RWPE1 (cell line): Measurements from ENCODE around the gene P2RX4.
"Not testable (repeated sequence)": the region's sequence is repeated elsewhere in the genome, so short reads cannot be mapped to it uniquely, and the experiment has no call there.

Experiments used
- CTCF ChIA-PET: fragments of 350-600 bp; sonication (Branson Sonifier 250); formaldehyde crosslinking; extraction: SDS; loops from one replicate; lab custom pipeline; 2021; lab: Yijun Ruan, JAX
- POLR2A ChIA-PET: fragments of 400-600 bp; formaldehyde crosslinking; extraction: SDS; loops from one replicate; lab custom pipeline; 2020; ENCODE audit warnings: antibody characterized with exemption; ENCODE audit not compliant: low non-redundant PET; lab: Yijun Ruan, JAX
- DNase-seq: peaks from one replicate; pipeline ENCODE4 v3.0.0; 2012; ENCODE audit warnings: low spot score
- H3K27ac ChIP-seq: fragments of 450-650 bp; 2 replicates; pipeline ENCODE4 v1.5.1; 2017
- TF ChIP-seq, protein P1 (sequence below): fragments of 450-650 bp; conservative IDR thresholded peaks from 2 replicates; pipeline ENCODE4 v1.5.1; 2017; ENCODE audit warnings: low read depth, mild to moderate bottlenecking

P2RX4 gene, protein sequence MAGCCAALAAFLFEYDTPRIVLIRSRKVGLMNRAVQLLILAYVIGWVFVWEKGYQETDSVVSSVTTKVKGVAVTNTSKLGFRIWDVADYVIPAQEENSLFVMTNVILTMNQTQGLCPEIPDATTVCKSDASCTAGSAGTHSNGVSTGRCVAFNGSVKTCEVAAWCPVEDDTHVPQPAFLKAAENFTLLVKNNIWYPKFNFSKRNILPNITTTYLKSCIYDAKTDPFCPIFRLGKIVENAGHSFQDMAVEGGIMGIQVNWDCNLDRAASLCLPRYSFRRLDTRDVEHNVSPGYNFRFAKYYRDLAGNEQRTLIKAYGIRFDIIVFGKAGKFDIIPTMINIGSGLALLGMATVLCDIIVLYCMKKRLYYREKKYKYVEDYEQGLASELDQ

DNA sequence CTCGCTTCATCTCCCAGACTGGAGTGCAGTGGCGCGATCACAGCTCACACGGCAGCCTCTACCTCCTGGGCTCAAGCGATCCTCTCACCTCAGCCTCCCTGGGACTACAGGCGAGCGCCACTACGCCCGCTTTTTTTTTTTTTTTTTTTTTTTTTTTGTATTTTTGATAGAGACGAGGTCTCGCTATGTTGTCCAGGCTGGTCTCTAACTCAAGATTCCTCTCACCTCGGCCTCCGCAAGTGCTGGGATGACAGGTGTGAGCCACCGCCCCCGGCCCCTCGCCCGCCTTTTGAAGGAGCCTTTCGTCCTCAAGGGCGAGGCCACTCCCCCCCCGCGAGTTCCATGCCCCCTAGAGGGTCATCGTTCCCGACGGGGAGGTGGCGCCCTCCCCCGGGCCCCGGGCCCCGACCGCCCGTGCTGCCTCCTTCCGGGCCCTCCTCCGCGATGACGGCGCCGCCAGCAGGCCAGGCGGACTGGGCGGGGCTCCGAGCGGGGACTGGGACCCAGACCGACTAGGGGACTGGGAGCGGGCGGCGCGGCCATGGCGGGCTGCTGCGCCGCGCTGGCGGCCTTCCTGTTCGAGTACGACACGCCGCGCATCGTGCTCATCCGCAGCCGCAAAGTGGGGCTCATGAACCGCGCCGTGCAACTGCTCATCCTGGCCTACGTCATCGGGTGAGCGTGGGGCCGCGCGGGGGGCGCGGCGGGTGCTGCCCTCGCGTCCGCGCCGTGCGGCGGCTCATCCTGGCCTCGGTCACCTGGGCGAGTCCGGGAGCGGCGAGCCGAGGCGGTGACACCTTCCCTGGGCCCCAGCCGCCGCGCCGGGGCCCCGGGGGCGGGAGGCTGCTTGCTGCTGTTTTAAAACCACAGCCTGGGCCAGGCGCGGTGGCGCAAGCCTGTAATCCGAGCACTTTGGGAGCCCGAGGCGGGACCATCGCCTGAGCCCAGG is at the start of gene P2RX4:
Gene P2RX4 (plus strand): TSS at position 506 of the 949 bp plus-strand sequence. CDS start 36 bp downstream, at position 542.
- DNase-seq = peak; percentile 41
- TF ChIP-seq, protein P1, sequence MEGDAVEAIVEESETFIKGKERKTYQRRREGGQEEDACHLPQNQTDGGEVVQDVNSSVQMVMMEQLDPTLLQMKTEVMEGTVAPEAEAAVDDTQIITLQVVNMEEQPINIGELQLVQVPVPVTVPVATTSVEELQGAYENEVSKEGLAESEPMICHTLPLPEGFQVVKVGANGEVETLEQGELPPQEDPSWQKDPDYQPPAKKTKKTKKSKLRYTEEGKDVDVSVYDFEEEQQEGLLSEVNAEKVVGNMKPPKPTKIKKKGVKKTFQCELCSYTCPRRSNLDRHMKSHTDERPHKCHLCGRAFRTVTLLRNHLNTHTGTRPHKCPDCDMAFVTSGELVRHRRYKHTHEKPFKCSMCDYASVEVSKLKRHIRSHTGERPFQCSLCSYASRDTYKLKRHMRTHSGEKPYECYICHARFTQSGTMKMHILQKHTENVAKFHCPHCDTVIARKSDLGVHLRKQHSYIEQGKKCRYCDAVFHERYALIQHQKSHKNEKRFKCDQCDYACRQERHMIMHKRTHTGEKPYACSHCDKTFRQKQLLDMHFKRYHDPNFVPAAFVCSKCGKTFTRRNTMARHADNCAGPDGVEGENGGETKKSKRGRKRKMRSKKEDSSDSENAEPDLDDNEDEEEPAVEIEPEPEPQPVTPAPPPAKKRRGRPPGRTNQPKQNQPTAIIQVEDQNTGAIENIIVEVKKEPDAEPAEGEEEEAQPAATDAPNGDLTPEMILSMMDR = peak; percentile 41
- CTCF ChIA-PET = interaction anchor here (0.6 kb wide), 1 partner anchor 82 kb away, joined by 4 read pairs; no protein-coding TSS in a partner anchor
- POLR2A ChIA-PET = no interaction called here
- peak within 1 kb of the TSS; percentile 66 for H3K27ac ChIP-seq

DNA sequence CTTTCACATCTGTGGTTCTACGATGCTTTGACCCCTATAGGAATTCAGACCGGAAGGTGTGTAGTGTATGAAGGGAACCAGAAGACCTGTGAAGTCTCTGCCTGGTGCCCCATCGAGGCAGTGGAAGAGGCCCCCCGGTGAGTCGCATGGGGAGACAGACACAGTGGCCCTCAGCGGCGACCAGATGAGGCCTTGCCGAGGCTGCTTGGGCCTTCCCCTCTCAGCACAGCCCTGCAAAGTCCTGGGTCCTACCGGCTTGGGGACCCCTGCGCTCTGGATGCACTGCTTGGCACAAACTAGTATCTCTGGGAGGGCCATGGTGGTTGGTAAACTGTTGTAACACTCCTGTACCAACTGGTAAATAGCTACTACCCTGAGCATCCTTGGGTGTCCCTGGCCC is 47.5 kb upstream of the P2RX4 start:
- TF ChIP-seq, protein P1 = no peak
- no peak overlapping the region for H3K27ac ChIP-seq
- POLR2A ChIA-PET = no interaction called here
- DNase-seq = no peak
- CTCF ChIA-PET = interaction anchor here (0.6 kb wide), 1 partner anchor 1168 kb away, joined by 6 read pairs; no protein-coding TSS in a partner anchor

DNA sequence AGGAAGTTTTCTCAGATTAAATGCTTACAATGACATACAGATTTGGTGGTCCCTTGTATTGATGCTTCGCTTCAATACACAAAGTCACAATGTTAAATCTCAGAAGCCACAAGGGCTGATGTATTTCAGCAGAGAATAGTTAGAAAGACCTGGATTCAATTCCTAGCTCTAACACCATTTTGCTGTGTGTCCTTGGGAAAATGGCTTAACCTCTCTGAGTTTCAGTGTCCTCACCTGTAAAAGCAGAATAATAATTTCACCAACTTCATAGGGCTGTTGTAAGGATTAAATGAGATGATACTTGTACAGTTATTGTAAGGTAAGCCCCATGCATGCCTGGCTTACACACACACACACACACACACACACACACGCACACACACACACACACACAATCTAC is 46.9 kb upstream of the P2RX4 start:
- POLR2A ChIA-PET = no interaction called here
- H3K27ac ChIP-seq = no peak overlapping the region
- CTCF ChIA-PET = no interaction called here
- TF ChIP-seq, protein P1 = no peak
- no peak for DNase-seq

DNA sequence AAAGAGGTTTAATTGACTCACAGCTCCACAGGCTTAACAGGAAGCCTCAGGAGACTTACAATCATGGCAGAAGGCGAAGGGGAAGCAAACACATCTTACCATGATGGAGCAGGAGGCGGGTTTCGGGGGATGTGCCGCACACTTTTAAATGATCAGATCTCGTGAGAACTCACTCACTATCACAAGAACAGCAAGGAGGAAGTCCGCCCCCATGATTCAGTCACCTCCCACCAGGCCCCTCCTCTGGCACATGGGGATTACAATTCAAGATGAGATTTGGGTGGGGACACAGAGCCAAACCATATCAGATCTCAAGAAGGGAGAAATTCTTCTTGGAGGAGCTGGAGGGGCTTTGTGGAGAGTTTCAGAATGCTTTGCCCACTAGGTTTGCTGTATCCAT is 45.1 kb upstream of the P2RX4 start:
- POLR2A ChIA-PET, H3K27ac ChIP-seq, DNase-seq: not testable (repeated sequence)
- CTCF ChIA-PET = interaction anchor here (0.6 kb wide), 2 partner anchors 18 to 59 kb away, joined by 3 to 4 read pairs; no protein-coding TSS in a partner anchor

GRCh38 chr12:121165316-121165715 is 44.6 kb upstream of the P2RX4 start:
- TF ChIP-seq, protein P1 = no peak
- H3K27ac ChIP-seq = no peak overlapping the region
- CTCF ChIA-PET = interaction anchor here (0.6 kb wide), 1 partner anchor 58 kb away, joined by 4 read pairs; no protein-coding TSS in a partner anchor
- no peak for DNase-seq
- POLR2A ChIA-PET = no interaction called here

- no peak for DNase-seq
- POLR2A ChIA-PET = no interaction called here
These were observed 43.6 kb upstream of the P2RX4 start for GRCh38 chr12:121166356-121166755.

More at GRCh38 chr12:121166356-121166755, 43.6 kb upstream of the P2RX4 start:
- CTCF ChIA-PET = no interaction called here
- TF ChIP-seq, protein P1 = no peak
- no peak overlapping the region for H3K27ac ChIP-seq
